ENCODE data around the gene ESYT3. TPM values are rescaled to one million over a fixed set of nuclear protein-coding genes. Genes with fewer than 3 reads are reported as not detected.

The ESYT3 gene
- total and polyA plus RNA-seq, 2 experiments from 2014 or later = 3.5 to 8.2 TPM

GRCh38 chr3:138389841-138390581, 44.4 kb upstream of the ESYT3 start (continued):
- no peak for TF ChIP-seq ZNF462 (CRISPR knock-in tag; IDR thresholded peaks at IDR 0.05)

- H3K4me3 ChIP-seq = no peak overlapping the region
- no peak overlapping the region for H3K27ac ChIP-seq (ENCODE audit: low read depth)
- H3K9me2 ChIP-seq (ENCODE audit: insufficient read depth) = no peaks in the 10 kb centered on the region
- Mint-ChIP-seq H3K4me3 (no peak overlapping the region), H3K27me3 (ENCODE audit: insufficient read depth, low read depth, poor library complexity) (no peaks in the 10 kb centered on the region), H3K4me1 (peaks cover 8% of the 10 kb centered on the region), H3K27ac (no peak overlapping the region), H3K9me3 (peaks cover 2% of the 10 kb centered on the region; the same call in 2 of the 3 replicates), H3K36me3 (ENCODE audit: low read depth) (no peaks in the 10 kb centered on the region; the same call in 2 of the 3 replicates)
- H3K4me1 ChIP-seq (ENCODE audit: insufficient read depth) = no peaks in the 10 kb centered on the region
- H3K36me3 ChIP-seq (ENCODE audit: insufficient read depth) = no peaks in the 10 kb centered on the region
- H4K20me1 ChIP-seq (replicated peaks; ENCODE audit: insufficient read depth) = no peaks in the 10 kb centered on the region
- no peaks in the 10 kb centered on the region for H3K79me2 ChIP-seq (replicated peaks; ENCODE audit: insufficient read depth)
- no peak overlapping the region for H3K4me2 ChIP-seq
- no peaks in the 10 kb centered on the region for H3K27me3 ChIP-seq (ENCODE audit: insufficient read depth)
- H2AFZ ChIP-seq = no peak overlapping the region
- no peaks in the 10 kb centered on the region for H3F3A ChIP-seq (replicated peaks; ENCODE audit: low read depth)
- no peak for DNase-seq (ENCODE audit: low spot score)
- no peak; the same call in 2 of the 3 replicates for ATAC-seq
- TF ChIP-seq NANOG (IDR thresholded peaks at IDR 0.05; ENCODE audit: borderline replicate concordance) (no peak), EZH2 (IDR thresholded peaks at IDR 0.05; ENCODE audit: low read depth, unreplicated experiment) (no peak), ZNF462 (CRISPR knock-in tag; IDR thresholded peaks at IDR 0.05) (no peak), REST (IDR thresholded peaks at IDR 0.05; ENCODE audit: unreplicated experiment) (no peak)
These were observed 43.9 kb upstream of the ESYT3 start for GRCh38 chr3:138390582-138390932.
